K562 (cell line): Measurements from ENCODE around the gene ADRM1. TPM values are rescaled to one million over a fixed set of nuclear protein-coding genes. Genes with fewer than 3 reads are reported as not detected.

ENCODE experiments used
- CHD2 ChIP-seq: IDR thresholded peaks from 2 replicates; pipeline ENCODE4 v1.6.1; 2011; ENCODE audit warnings: low read depth, low read length
- ETS1 ChIP-seq: conservative IDR thresholded peaks from 2 replicates; pipeline ENCODE4 v1.6.1; 2011; ENCODE audit warnings: low read depth, mild to moderate bottlenecking, low read length; ENCODE audit not compliant: control insufficient read depth
- GABPB2 ChIP-seq: fragments of 250-450 bp; sonication (Bioruptor Pico); conservative IDR thresholded peaks from 2 replicates; pipeline ENCODE4 v1.5.1; 2021; ENCODE audit warnings: mild to moderate bottlenecking
- HDAC6 ChIP-seq: IDR thresholded peaks from 2 replicates; pipeline ENCODE4 v1.6.1; 2012; ENCODE audit warnings: low read depth, mild to moderate bottlenecking, control low read depth, inconsistent platforms, low read length, moderate library complexity
- HIVEP1 ChIP-seq: fragments of 250-450 bp; sonication (Bioruptor Pico); IDR thresholded peaks from 2 replicates; pipeline ENCODE4 v1.4.0; 2020; ENCODE audit warnings: mild to moderate bottlenecking
- HNRNPLL ChIP-seq: fragments of 200-400 bp; formaldehyde crosslinking; IDR thresholded peaks from 2 replicates; pipeline ENCODE4 v1.6.1; 2017; ENCODE audit warnings: low read length, low read depth, mild to moderate bottlenecking; ENCODE audit not compliant: poor library complexity, severe bottlenecking
- KAT2B ChIP-seq: IDR thresholded peaks from one replicate; pipeline ENCODE4 v1.6.1; 2012; ENCODE audit warnings: low read depth, mild to moderate bottlenecking, control low read depth, inconsistent platforms, low read length, moderate library complexity
- MEF2D ChIP-seq: conservative IDR thresholded peaks from 2 replicates; pipeline ENCODE4 v1.6.1; 2016; ENCODE audit warnings: low read depth, missing genetic modification characterization, missing compliant biosample characterization
- NCOA2 ChIP-seq, 2 experiments: fragments of 450-650 bp; IDR thresholded peaks; 2 replicates each; pipeline ENCODE4 v1.6.1; 2018; ENCODE audit warnings: mild to moderate bottlenecking in 2 of 2, moderate library complexity in 1 of 2; ENCODE audit not compliant: partially characterized antibody in 2 of 2
- NCOA6 ChIP-seq: fragments of 450-650 bp; IDR thresholded peaks from 2 replicates; pipeline ENCODE4 v1.6.1; 2017; ENCODE audit warnings: mild to moderate bottlenecking
- RBM25 ChIP-seq: fragments of 200-400 bp; formaldehyde crosslinking; IDR thresholded peaks from 2 replicates; pipeline ENCODE4 v1.6.1; 2018; ENCODE audit warnings: low read length, low read depth, moderate library complexity; ENCODE audit not compliant: severe bottlenecking
- SMAD3 ChIP-seq: fragments of 450-650 bp; formaldehyde crosslinking; conservative IDR thresholded peaks from 2 replicates; pipeline ENCODE4 v1.4.0; 2020; ENCODE audit warnings: mild to moderate bottlenecking
- SP1 ChIP-seq: sonication (generic); formaldehyde crosslinking; IDR thresholded peaks from 2 replicates; pipeline ENCODE4 v1.8.1; 2022; ENCODE audit warnings: mild to moderate bottlenecking, missing genetic modification reagents
- ZBED1 ChIP-seq: IDR thresholded peaks from 2 replicates; pipeline ENCODE4 v1.6.1; 2014
- ZC3H11A ChIP-seq: IDR thresholded peaks from 2 replicates; pipeline ENCODE4 v1.6.1; 2012; ENCODE audit warnings: low read depth, low read length, improper control_type of control experiment
- ZFX ChIP-seq: sonication (generic); formaldehyde crosslinking; IDR thresholded peaks from 2 replicates; pipeline ENCODE4 v1.8.0; 2022; ENCODE audit warnings: mild to moderate bottlenecking, missing genetic modification reagents, moderate library complexity
- ZKSCAN1 ChIP-seq: fragments of 150-350 bp; IDR thresholded peaks from 2 replicates; pipeline ENCODE4 v1.6.1; 2016; ENCODE audit warnings: low read depth, low read length
- ZNF212 ChIP-seq: fragments of 450-650 bp; formaldehyde crosslinking; IDR thresholded peaks from 2 replicates; pipeline ENCODE4 v1.4.0; 2020; ENCODE audit warnings: mild to moderate bottlenecking
- polyA plus RNA-seq, 8 experiments: library from polyadenylated mRNA; depleted of rRNA in 4 of 8; stranded (reverse) in 5 of 8; unstranded in 3 of 8; fragments of >200 nt; fragmentation: Nextera tagmentation in 2 of 8; fragmentation: Illumina TruSeq in 1 of 8; extraction: Ambion mirVana in 2 of 8; extraction: Trizol in 1 of 8; gene quantifications; 2 replicates each; pipeline versions ENCODE4 v1.2.1 to v1.2.3, GENCODE V29; 2011 to 2014; ENCODE audit warnings: inconsistent platforms in 1 of 8, missing spikeins in 1 of 8
- total RNA-seq, 7 experiments: library from RNA; depleted of rRNA in 6 of 7; stranded (reverse); fragments of >200 nt in 6 of 7; fragmentation: Illumina TruSeq in 2 of 7; extraction: Trizol in 2 of 7; gene quantifications; 2 replicates each; pipeline versions ENCODE4 v1.2.1 to v1.2.3, GENCODE V29; 2011 to 2021; ENCODE audit warnings: low replicate concordance in 1 of 7
- TF ChIP-seq, protein P1 (sequence below): fragments of 250-450 bp; sonication (Bioruptor Pico); IDR thresholded peaks from 2 replicates; pipeline ENCODE4 v1.8.0; 2021; ENCODE audit warnings: mild to moderate bottlenecking, moderate library complexity

Gene ADRM1
- total and polyA plus RNA-seq, 9 of the 15 experiments (the other 6 are each of a cell fraction or from before 2014, with no cell fraction given) = 5.0 to 223 (median 67.4) TPM

GRCh38 chr20:62302341-62303061 is at the start of gene ADRM1 (continued):
- TF ChIP-seq KAT2B (no peak), ZBED1 (no peak), ETS1 (no peak), HIVEP1 (CRISPR knock-in tag) (no peak), ZFX (peak; percentile 55), MEF2D (no peak), ZNF212 (CRISPR knock-in tag) (no peak), NCOA6 (no peak), GABPB2 (CRISPR knock-in tag) (no peak), SMAD3 (no peak), HNRNPLL (peak; percentile 47), SP1 (peak; percentile 82), NCOA2 (IDR thresholded peaks at IDR 0.05; ENCODE audit: partially characterized antibody in 2 of 2) (no peak), HDAC6 (no peak), ZKSCAN1 (0 out of 2 replicates have a peak, but pooled peaks have one; percentile 19), CHD2 (peak; percentile 21; the same call in 1 of the 2 replicates), RBM25 (peak; percentile 100), ZC3H11A (no peak)
- TF ChIP-seq, protein P1, sequence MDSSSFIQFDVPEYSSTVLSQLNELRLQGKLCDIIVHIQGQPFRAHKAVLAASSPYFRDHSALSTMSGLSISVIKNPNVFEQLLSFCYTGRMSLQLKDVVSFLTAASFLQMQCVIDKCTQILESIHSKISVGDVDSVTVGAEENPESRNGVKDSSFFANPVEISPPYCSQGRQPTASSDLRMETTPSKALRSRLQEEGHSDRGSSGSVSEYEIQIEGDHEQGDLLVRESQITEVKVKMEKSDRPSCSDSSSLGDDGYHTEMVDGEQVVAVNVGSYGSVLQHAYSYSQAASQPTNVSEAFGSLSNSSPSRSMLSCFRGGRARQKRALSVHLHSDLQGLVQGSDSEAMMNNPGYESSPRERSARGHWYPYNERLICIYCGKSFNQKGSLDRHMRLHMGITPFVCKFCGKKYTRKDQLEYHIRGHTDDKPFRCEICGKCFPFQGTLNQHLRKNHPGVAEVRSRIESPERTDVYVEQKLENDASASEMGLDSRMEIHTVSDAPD (CRISPR knock-in tag) = no peak
